Right atrium auricular region (tissue), 2 donors: ENCODE data around the gene LMBR1. TPM values are rescaled to one million over a fixed set of nuclear protein-coding genes. Genes with fewer than 3 reads are reported as not detected.

ENCODE experiments used
- DNase-seq: peaks from one replicate; pipeline ENCODE4 v3.0.0-alpha.2; 2019; ENCODE audit warnings: low spot score
- H3K27ac ChIP-seq, 2 donors: fragments of 200-600 bp; sonication (generic); 1 replicate in 1 of 2; 2 replicates in 1 of 2; pipeline ENCODE4 v1.5.1; 2016 to 2019
- H3K27me3 ChIP-seq, 2 donors: fragments of 200-600 bp; sonication (generic); one replicate each; pipeline versions ENCODE4 v1.5.1 to v1.6.0; 2017 to 2019
- H3K36me3 ChIP-seq: fragments of 200-600 bp; sonication (generic); one replicate; pipeline ENCODE4 v1.5.1; 2016
- H3K4me1 ChIP-seq, 2 donors: fragments of 200-600 bp; sonication (generic); one replicate each; pipeline versions ENCODE4 v1.5.1 to v1.6.0; 2017 to 2019
- H3K4me3 ChIP-seq, 2 donors: fragments of 200-600 bp; sonication (generic); 1 replicate in 1 of 2; 2 replicates in 1 of 2; pipeline ENCODE4 v1.5.1; 2017 to 2019; ENCODE audit warnings: mild to moderate bottlenecking in 1 of 2, moderate library complexity in 1 of 2
- H3K9me3 ChIP-seq, 2 donors: fragments of 200-600 bp; sonication (generic); one replicate each; pipeline ENCODE4 v1.5.1; 2019
- total RNA-seq, 2 donors: library from RNA; depleted of rRNA; stranded (reverse); fragments of >200 nt; gene quantifications; one replicate each; pipeline ENCODE4 v1.1.0, GENCODE V29; 2016
- TF ChIP-seq, protein P1 (sequence below), 2 donors: fragments of 200-600 bp; sonication (generic); IDR thresholded peaks; one replicate each; pipeline ENCODE4 v1.5.1; 2019; ENCODE audit warnings: antibody characterized with exemption in 2 of 2

Gene LMBR1
- total RNA-seq, 2 donors from 2014 or later, result 32.4 to 33.7 TPM

DNA sequence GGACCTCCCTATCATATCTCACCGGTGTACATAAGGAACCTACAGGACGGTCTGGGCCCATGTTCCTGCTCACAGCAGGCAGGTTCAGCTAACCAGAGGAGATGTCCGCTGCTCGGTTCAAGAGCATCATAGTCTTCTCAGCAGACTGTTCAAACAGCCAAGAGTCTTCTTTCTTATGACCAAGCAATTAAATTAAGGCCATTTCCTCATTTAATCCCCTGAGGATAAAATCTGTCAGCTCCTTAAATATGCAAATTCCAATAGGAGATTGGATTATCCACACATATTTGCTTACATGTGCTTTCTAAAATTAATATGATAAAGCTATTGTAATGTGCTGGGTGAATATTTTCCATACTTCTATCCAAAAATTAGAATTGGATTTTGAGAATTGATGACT lies 59.7 kb downstream of the LMBR1 start:
- no peaks in the 10 kb centered on the region for H3K27me3 ChIP-seq

DNA sequence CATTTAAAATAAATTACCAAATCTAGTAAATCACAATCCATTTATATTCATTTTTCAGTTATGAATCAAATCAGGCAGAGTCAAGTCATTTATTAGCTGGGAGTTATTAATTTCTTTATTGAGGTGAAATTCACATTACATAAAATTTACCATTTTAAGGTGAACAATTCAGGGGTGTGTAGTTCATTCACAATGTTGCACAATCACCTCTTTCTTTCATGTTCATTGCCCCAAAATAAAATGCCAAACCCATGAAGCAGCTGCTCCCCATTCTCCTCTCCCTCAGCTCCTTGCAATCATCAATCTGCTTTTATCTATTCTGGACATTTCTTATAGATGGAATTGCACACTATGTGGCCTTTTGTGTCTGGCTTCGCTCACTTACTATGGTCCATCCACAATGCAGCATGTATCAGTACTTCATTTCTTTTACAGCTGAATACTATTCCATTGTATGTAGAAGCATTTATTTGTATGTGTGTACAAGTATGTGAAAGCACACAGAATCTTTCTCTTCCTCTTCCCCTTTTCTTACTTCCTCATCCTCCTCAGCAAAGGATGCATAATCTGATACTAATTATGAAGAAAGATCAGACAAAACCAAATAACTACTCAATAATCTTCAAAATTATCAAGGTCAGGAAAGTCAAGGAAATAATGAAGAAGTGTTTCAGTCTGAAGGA lies 60.6 kb downstream of the LMBR1 start:
- TF ChIP-seq, protein P1, sequence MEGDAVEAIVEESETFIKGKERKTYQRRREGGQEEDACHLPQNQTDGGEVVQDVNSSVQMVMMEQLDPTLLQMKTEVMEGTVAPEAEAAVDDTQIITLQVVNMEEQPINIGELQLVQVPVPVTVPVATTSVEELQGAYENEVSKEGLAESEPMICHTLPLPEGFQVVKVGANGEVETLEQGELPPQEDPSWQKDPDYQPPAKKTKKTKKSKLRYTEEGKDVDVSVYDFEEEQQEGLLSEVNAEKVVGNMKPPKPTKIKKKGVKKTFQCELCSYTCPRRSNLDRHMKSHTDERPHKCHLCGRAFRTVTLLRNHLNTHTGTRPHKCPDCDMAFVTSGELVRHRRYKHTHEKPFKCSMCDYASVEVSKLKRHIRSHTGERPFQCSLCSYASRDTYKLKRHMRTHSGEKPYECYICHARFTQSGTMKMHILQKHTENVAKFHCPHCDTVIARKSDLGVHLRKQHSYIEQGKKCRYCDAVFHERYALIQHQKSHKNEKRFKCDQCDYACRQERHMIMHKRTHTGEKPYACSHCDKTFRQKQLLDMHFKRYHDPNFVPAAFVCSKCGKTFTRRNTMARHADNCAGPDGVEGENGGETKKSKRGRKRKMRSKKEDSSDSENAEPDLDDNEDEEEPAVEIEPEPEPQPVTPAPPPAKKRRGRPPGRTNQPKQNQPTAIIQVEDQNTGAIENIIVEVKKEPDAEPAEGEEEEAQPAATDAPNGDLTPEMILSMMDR (IDR thresholded peaks at IDR 0.05), result no peak
- no peaks in the 10 kb centered on the region for H3K27me3 ChIP-seq
- no peak overlapping the region for H3K27ac ChIP-seq
- H3K9me3 ChIP-seq, result no peaks in the 10 kb centered on the region
- no peaks in the 10 kb centered on the region for H3K4me1 ChIP-seq
- peaks cover 5% of the 10 kb centered on the region for H3K36me3 ChIP-seq
- H3K4me3 ChIP-seq, result no peak overlapping the region
- DNase-seq, result no peak

More for the DNA sequence above, 59.7 kb downstream of the LMBR1 start:
- Histone ChIP-seq H3K4me3 (no peak overlapping the region), H3K27ac (no peak overlapping the region), H3K4me1 (no peaks in the 10 kb centered on the region), H3K9me3 (no peaks in the 10 kb centered on the region), H3K36me3 (peaks cover 5% of the 10 kb centered on the region)
- TF ChIP-seq, protein P1 (IDR thresholded peaks at IDR 0.05), result no peak
- no peak for DNase-seq

DNA sequence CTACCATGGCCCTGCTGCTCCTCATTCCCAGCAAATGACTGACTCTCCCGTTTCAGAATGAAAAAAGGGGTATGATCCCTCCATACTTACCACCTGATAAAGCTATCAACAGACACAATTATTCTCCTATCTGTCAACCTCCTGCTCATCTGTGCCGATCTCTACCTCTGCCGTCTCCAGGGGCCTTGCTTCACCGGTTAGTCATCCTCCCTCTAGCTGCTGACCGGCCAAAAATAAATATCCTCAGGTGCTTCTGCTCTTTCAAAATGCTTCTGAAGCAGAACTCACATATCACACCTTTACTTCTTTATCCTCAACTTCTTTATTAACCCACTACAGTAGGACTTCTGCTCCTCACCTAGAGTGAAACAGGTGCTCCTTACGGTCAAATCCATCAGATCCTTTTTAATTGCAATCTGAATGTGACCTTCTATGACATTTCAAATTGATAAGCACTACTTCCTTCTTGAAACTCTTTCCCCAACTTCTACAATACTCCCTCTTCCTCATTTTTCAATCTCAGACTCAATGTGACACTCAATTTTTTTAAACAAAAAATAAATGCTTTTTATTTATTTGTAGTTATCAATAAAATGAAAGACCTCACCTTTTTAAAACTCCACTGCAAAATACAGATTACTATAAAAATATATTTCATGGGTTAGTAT lies 63.2 kb downstream of the LMBR1 start:
- no peak overlapping the region for H3K27ac ChIP-seq
- TF ChIP-seq, protein P1 (IDR thresholded peaks at IDR 0.05), result no peak
- no peak overlapping the region for H3K4me3 ChIP-seq
- no peaks in the 10 kb centered on the region for H3K4me1 ChIP-seq
- H3K9me3 ChIP-seq, result no peaks in the 10 kb centered on the region
- peaks cover 16% of the 10 kb centered on the region for H3K36me3 ChIP-seq
- no peaks in the 10 kb centered on the region for H3K27me3 ChIP-seq
- DNase-seq, result no peak

DNA sequence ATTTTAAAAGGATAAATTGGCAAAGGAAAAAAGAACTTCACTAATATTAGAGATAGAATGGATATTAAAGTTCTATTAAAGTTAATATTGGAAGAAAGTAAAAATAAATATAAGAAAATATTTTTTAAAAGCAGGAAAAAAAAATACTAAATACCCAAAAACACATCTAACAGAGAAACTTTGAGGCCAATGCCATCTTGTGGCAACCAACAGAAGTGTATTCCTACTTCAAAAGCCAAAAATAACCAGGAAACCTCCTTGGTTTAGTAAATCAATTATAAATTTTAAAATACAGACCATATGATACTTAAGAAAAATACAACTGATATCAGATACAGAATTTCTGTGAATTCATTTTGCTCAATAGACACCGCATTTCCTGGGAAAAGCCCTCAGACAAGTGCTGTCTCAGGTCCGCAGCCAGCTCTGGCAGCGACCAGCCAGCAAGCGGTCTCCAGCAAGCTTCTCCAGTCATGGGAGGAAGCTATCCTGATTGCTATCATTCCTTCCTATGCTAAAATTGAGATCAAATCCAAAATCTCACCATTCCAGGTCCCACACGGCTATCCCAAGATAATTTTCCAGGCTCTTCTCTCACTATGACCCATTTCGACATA lies 65.3 kb downstream of the LMBR1 start:
- TF ChIP-seq, protein P1 (IDR thresholded peaks at IDR 0.05), result peak in 1 of 2 donors; percentile 59
- no peaks in the 10 kb centered on the region for H3K9me3 ChIP-seq
- no peak overlapping the region for H3K27ac ChIP-seq
- no peaks in the 10 kb centered on the region for H3K4me1 ChIP-seq
- H3K4me3 ChIP-seq, result no peak overlapping the region
- no peak for DNase-seq
- peaks cover 16% of the 10 kb centered on the region for H3K36me3 ChIP-seq
- H3K27me3 ChIP-seq, result no peaks in the 10 kb centered on the region

DNA sequence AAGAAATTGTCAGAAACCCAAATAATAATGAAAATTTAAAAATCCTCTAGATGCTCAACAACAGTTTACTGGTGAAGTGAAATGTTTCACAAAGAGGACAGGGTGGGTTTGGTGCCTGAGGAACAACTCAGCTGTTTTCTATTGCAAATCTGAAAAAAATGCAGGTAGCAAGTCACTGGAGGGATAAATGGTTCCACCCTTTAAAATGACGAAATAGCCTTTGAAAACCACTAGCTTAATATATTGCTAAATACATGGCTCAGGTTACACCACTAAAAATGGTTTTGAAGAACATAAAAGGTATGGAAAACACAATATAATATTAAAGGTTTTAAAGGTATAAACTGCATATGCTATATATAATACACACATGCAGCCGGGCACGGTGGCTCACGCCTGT lies 69.5 kb downstream of the LMBR1 start:
- peaks cover 16% of the 10 kb centered on the region for H3K36me3 ChIP-seq
- H3K27ac ChIP-seq, result no peak overlapping the region
- TF ChIP-seq, protein P1 (IDR thresholded peaks at IDR 0.05), result no peak
- H3K9me3 ChIP-seq, result no peaks in the 10 kb centered on the region
- no peak for DNase-seq
- no peaks in the 10 kb centered on the region for H3K27me3 ChIP-seq
- H3K4me3 ChIP-seq, result no peak overlapping the region
- H3K4me1 ChIP-seq, result no peaks in the 10 kb centered on the region
